HG02759 (cell line): ENCODE measurements around the gene YRDC.

Experiments
- ATAC-seq: cut with Tn5 transposase; IDR thresholded peaks from one replicate; pipeline ENCODE4 v1.9.1; 2021; ENCODE audit warnings: mild to moderate bottlenecking, moderate library complexity; ENCODE audit not compliant: unreplicated experiment

Gene YRDC

GRCh38 chr1:37807555-37808368 is at the start of gene YRDC, which contains the start of gene C1orf122:
TSS of gene YRDC (minus strand) at chr1:37808208. CDS start at chr1:37808180, 28 bp downstream.
TSS of gene C1orf122 (plus strand) at chr1:37807790. CDS start at chr1:37808405, 615 bp downstream.
- peak; percentile 88 for ATAC-seq

DNA sequence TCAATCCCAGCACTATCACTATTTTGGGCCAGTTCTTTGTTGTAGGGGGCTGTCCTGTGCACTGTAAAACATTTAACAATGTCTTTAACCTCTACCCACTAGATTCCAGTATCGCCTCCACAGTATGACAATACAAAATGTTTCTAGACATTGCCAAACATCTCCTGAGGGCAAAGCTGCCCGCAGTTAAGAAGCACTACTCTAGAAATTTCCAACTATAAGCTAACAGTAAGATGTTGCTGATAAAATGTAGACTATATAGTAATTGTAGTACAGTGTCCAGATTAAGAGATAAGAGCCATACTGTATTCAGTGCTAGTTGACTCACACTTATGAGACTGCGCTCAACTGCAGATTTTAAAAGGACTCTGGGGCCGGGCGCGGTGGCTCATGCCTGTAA is 46.4 kb upstream of the YRDC start:
- ATAC-seq: no peak

GRCh38 chr1:37853157-37853556 is 45.1 kb upstream of the YRDC start:
- ATAC-seq: no peak

DNA sequence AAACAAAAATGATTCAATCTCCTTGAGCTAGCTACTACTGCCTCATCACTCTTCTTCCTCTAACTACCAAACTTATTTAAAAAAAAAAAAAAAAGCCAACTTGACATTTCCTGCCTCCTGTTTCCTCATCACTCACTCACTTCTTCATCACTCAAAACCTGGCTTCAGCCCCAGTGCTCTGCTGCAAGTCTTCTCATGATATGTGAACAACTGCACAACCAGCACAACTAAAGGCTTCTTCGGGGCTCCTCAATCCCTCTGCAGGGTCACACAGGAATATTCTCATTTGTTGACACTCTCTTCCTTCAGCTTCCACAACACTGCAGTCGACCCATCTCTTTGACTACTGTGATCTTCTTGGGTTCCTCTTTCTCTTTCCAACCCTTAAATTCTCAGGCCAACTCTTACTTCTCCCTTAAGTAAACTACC is 43.8 kb upstream of the YRDC start:
- ATAC-seq: no peak

GRCh38 chr1:37851262-37851661 is 43.3 kb upstream of the YRDC start:
- no peak for ATAC-seq

DNA sequence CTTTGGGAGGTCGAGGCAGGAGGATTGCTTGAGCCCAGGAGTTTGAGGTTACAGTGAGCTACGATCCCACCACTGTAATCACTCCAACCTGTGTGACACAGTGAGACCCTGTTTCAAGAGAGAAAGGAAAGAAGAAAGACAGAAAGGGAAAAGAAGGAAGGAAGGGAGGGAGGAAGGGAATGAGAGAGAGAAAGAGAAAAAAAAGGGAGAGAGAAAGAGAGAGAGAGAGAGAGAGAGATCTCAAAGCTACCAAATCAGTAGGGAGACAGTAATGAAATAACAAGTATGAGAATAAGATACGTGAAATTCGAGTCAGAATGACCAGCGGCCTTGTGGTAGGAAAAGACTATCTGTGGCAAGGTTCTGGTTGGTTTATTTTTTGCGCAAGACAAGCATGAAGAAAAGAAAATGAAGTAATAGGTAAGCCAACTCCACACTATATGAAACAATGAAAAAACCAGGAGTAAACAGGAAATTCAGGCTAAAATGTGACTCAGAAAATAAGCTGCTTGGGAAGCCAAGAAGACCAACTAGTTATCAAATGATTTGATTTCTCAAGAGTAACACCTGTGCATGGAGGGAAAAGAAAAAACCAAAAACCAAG is 42.4 kb upstream of the YRDC start:
- ATAC-seq: no peak

DNA sequence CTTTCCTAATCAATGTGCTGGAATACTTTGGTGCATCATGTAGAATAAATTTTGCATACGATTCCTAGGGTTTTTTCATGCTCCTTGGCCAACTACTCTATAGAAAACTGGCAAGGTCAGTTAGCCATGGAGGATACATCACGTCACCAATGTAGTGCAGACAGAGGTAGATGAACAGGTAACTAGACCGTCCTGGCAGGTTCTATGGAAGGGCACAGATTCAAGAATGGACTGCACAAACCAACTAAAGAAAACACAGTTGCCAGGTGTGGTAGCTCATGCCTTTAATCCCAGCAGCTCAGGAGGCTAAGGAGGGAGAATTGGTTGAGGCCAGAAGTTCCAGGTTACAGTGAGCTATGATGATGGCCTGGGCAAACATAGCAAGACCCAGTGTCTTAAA is 41.5 kb upstream of the YRDC start:
- no peak for ATAC-seq

GRCh38 chr1:37846647-37847339 is 38.8 kb upstream of the YRDC start:
- no peak for ATAC-seq

GRCh38 chr1:37845786-37846185 is 37.8 kb upstream of the YRDC start:
- ATAC-seq: no peak

- ATAC-seq: no peak
These were observed 37.1 kb upstream of the YRDC start for GRCh38 chr1:37845049-37845646.

- ATAC-seq: no peak
These were observed 36.5 kb upstream of the YRDC start for GRCh38 chr1:37844536-37844935.

DNA sequence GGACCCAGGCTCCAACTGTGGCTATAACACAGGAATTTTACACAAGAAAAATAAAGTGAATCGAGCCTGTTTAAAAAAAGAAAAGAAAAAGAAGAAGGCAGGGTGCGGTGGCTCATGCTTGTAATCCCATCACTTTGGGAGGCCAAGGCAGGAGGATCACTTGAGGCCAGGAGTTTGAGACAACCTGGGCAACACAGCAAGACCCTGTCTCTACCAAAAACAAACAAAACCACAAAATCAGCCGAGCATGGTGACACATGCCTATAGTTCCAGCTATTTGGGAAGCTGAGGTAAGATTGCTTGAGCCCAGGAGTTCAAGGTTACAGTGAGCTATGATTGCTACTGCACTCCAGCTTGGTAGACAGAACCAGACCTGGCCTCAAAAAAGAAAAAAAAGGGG is 33.6 kb upstream of the YRDC start:
- no peak for ATAC-seq

- no peak for ATAC-seq
These were observed 32.7 kb upstream of the YRDC start for GRCh38 chr1:37840711-37841110.

- no peak for ATAC-seq
These were observed 31.7 kb upstream of the YRDC start for GRCh38 chr1:37839676-37840075.

DNA sequence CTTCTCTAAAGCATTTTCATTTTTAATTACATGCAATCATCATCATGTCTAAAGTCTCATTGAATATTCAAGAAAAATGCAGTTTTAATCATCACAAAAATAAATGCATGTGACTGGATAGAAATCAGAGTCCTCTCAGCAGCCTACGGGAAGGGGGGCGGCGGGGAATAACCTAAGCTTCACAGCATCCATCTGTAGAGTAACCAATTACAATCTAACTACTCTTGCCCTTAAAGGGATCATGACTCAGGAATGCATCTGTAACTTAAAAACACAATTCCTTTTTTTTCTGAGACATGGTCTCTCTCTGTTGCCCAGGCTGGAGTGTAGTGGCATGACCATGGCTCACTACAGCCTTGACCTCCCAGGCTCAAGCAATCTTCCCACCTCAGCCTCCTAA is 28.8 kb upstream of the YRDC start:
- ATAC-seq: no peak

DNA sequence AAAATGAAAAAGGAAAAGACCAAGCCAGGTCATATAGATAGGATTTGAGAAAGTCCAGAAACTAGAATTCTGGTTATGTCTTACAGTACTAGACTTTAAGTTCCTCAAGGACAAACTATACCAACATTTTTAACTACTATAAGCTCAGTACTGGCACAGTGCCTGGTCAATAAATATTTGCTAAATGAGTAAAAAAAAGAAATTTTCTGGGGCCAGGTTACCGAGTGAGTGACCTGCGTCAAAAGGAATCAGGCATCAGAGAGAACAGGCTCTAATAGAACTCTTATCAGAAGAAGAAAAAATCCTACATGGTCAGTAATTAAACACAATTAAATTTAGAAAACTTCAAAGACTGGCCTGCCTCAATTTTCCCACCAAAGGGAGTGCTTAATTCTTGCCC is 23.8 kb upstream of the YRDC start:
- ATAC-seq: no peak

GRCh38 chr1:37831109-37831508 is 23.1 kb upstream of the YRDC start:
- no peak for ATAC-seq

GRCh38 chr1:37828410-37829074 is 20.5 kb upstream of the YRDC start:
- no peak for ATAC-seq

- no peak for ATAC-seq
These were observed 17.5 kb upstream of the YRDC start for GRCh38 chr1:37825506-37825905.

DNA sequence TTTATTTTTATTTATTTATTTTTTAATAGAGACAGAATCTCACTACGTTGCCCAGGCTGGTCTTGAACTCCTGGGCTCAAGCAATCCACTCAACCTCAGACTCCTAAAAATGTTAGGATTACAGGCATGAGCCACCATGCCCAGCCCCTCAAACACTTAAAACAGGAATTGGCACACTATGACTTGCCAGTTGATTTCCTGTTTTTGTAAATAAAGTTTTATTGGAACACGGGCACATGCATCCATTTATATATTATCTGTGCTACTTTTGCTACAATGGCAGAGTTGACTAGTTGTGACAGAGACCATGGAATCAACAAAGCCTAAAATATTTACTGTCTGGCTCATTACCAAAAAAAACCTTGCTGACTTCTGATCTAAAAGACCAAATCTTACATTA is 16.0 kb upstream of the YRDC start:
- ATAC-seq: no peak
